Ovary (tissue), 3 donors: Measurements from ENCODE around the gene NDC1.

Experiments
- CTCF ChIP-seq, 3 donors: fragments of 450-650 bp in 2 of 3; fragments of 200-600 bp in 1 of 3; IDR thresholded peaks; one replicate each; pipeline versions ENCODE4 v1.5.1 to v1.8.0; 2016 to 2022; ENCODE audit warnings: antibody characterized with exemption in 3 of 3, mild to moderate bottlenecking in 1 of 3
- EP300 ChIP-seq: sonication (generic); formaldehyde crosslinking; IDR thresholded peaks from one replicate; pipeline ENCODE4 v1.6.1; 2017; ENCODE audit warnings: antibody characterized with exemption
- POLR2A ChIP-seq: fragments of 450-650 bp; IDR thresholded peaks from one replicate; pipeline ENCODE4 v1.6.1; 2017; ENCODE audit warnings: antibody characterized with exemption, mild to moderate bottlenecking, moderate library complexity
- donor health status: DM: no; HTN: no; CAD: no.

GRCh38 chr1:53735261-53735660 lies 102.8 kb downstream of the NDC1 start:
- no peak for TF ChIP-seq CTCF (IDR thresholded peaks at IDR 0.05)
- no peak for TF ChIP-seq POLR2A
- no peak for TF ChIP-seq EP300
